Ovary (tissue), 9 donors: ENCODE measurements around the gene PLEKHA7. TPM values are rescaled to one million over a fixed set of nuclear protein-coding genes. Genes with fewer than 3 reads are reported as not detected.

ENCODE experiments used
- DNase-seq, 5 donors: peaks; one replicate each; pipeline ENCODE4 v3.0.0-alpha.2; 2019 to 2020
- H3K27ac ChIP-seq, 2 donors: fragments of 200-600 bp; one replicate each; pipeline versions ENCODE4 v1.5.1 to v1.8.0; 2019 to 2022
- H3K27me3 ChIP-seq: fragments of 200-600 bp; one replicate; pipeline ENCODE4 v1.8.0; 2022
- H3K36me3 ChIP-seq: fragments of 200-600 bp; sonication (generic); one replicate; pipeline ENCODE4 v1.5.1; 2019
- H3K4me1 ChIP-seq: one replicate; pipeline ENCODE4 v1.8.1; 2013; ENCODE audit warnings: mild to moderate bottlenecking, moderate library complexity; ENCODE audit not compliant: insufficient read depth
- H3K4me3 ChIP-seq: fragments of 200-600 bp; sonication (generic); one replicate; pipeline ENCODE4 v1.5.1; 2017
- H3K9me3 ChIP-seq, 2 donors: fragments of 200-600 bp in 1 of 2; sonication (generic) in 1 of 2; one replicate each; pipeline versions ENCODE4 v1.5.1 to v1.8.1; 2013 to 2019; ENCODE audit warnings: mild to moderate bottlenecking in 1 of 2, moderate library complexity in 1 of 2
- CTCF ChIP-seq, 3 donors: fragments of 450-650 bp in 2 of 3; fragments of 200-600 bp in 1 of 3; IDR thresholded peaks; one replicate each; pipeline versions ENCODE4 v1.5.1 to v1.8.0; 2016 to 2022; ENCODE audit warnings: antibody characterized with exemption in 3 of 3, mild to moderate bottlenecking in 1 of 3
- EP300 ChIP-seq: sonication (generic); formaldehyde crosslinking; IDR thresholded peaks from one replicate; pipeline ENCODE4 v1.6.1; 2017; ENCODE audit warnings: antibody characterized with exemption
- POLR2A ChIP-seq: fragments of 450-650 bp; IDR thresholded peaks from one replicate; pipeline ENCODE4 v1.6.1; 2017; ENCODE audit warnings: antibody characterized with exemption, mild to moderate bottlenecking, moderate library complexity
- WGBS, 3 donors: extraction: QIAGEN DNeasy Blood & Tissue Kit in 1 of 3; methylation state at CpG; one replicate each; pipeline versions ENCODE4 v1.1.5 to v1.1.7; 2013 to 2017; 5-methylcytosine and 5-hydroxymethylcytosine counted together
- intact Hi-C, 4 donors: fragments of 100-400 bp; cut with DNase I; formaldehyde crosslinking; loops; one replicate each; pipeline versions ENCODE4 v1.11.0 to v1.15.1; 2022 to 2023
- polyA plus RNA-seq, 2 donors: library from polyadenylated mRNA; stranded (reverse); fragments of 200-250 nt in 1 of 2; fragments of 350-450 nt in 1 of 2; fragmentation: Illumina TruSeq in 1 of 2; extraction: RNeasy Lipid Tissue Mini Kit (QIAGEN cat#74804) in 1 of 2; gene quantifications; one replicate each; pipeline ENCODE4 v1.2.3, GENCODE V29; 2013 to 2014
- total RNA-seq, 7 donors: library from RNA; depleted of rRNA in 2 of 7; stranded (reverse); fragments of >200 nt in 2 of 7; fragmentation: NEBNext Ultra II Directional in 3 of 7; extraction: Animal tissue kit (Norgen Biotek cat#: 25700) in 3 of 7; gene quantifications; one replicate each; pipeline versions ENCODE4 v1.1.0 to v1.2.4, GENCODE V29; 2016 to 2023
- donor health status: DM: no; HTN: no; CAD: no; lungs with moderate emphysema.
- donor health status: DM: no; HTN: no; CAD: no.
- donor health status: Bipolar disorder and iron deficiency.
- donor health status: DM: yes; HTN: yes; CAD: no.
- donor health status: DM: no; HTN: no; CAD: no.
- donor health status: DM: yes; HTN: yes; CAD: no.

Gene PLEKHA7
- total and polyA plus RNA-seq, 9 donors: 9.6 to 29.5 (median 15.9) TPM

GRCh38 chr11:16773981-16774935, 240.0 kb downstream of the PLEKHA7 start:
- H3K27ac ChIP-seq: no peak overlapping the region
- 44 to 56% (median 55%) methylated on average over 9 of the region's 9 CpGs for WGBS, 3 donors

GRCh38 chr11:16772141-16772512, 242.1 kb downstream of the PLEKHA7 start:
- 96 to 97% (median 96%) methylated on average over 2 of the region's 2 CpGs for WGBS, 3 donors
- no peak for DNase-seq
- Histone ChIP-seq H3K4me3 (no peak overlapping the region), H3K36me3 (no peaks in the 10 kb centered on the region), H3K27ac (no peak overlapping the region), H3K27me3 (no peaks in the 10 kb centered on the region), H3K4me1 (no peaks in the 10 kb centered on the region), H3K9me3 (no peaks in the 10 kb centered on the region)
- no peak for TF ChIP-seq EP300
- no peak for TF ChIP-seq CTCF (IDR thresholded peaks at IDR 0.05)
- no peak for TF ChIP-seq POLR2A
- intact Hi-C loops: no loop called here

More at GRCh38 chr11:16773981-16774935, 240.0 kb downstream of the PLEKHA7 start:
- Histone ChIP-seq H3K36me3 (no peaks in the 10 kb centered on the region), H3K4me1 (no peaks in the 10 kb centered on the region), H3K4me3 (no peak overlapping the region), H3K27me3 (no peaks in the 10 kb centered on the region), H3K9me3 (no peaks in the 10 kb centered on the region)
- intact Hi-C loops: no loop called here
- no peak for TF ChIP-seq CTCF (IDR thresholded peaks at IDR 0.05)
- TF ChIP-seq POLR2A: no peak
- no peak for TF ChIP-seq EP300
- no peak for DNase-seq

DNA sequence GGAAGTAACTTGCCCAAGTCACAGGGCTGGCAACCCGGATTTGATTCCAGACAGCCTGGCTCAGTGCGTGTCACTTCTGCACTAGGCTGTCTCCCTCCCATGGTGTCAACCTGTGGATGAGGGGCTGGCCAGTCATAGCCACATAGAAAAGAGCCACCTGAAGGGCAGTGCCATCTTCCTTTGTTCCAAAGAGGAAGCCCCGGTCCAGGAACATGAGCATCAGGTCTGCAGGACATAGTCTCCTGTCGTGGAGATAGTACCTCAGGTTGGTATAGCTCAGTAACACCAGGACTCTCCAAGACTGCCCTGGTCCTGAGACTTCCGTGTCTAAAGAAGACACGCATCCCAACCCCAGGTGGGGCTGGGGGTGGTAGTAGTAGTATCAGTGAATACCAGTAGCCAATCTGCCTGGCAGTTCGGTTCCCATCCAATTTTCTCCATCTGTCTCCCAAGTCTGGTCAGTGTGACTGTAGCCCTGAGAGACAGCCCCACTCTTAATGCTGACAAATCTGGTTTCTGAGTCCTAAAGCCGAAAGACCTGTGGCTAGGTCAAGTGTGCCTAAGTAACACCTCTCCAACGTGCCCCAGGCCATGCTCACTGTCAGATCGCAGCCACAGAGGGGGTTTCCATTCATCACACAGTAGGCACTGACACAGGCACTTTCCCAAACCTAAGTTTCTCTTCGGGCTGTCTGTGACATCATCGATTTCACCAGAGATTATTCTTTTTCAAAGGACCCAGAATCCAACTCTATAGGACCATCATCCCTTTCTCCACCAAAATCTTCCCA, 242.7 kb downstream of the PLEKHA7 start:
- DNase-seq: no peak
- intact Hi-C loops: no loop called here
- H3K27me3 ChIP-seq: no peaks in the 10 kb centered on the region
- no peak overlapping the region for H3K4me3 ChIP-seq
- H3K4me1 ChIP-seq: no peaks in the 10 kb centered on the region
- TF ChIP-seq CTCF (IDR thresholded peaks at IDR 0.05): no peak
- no peak for TF ChIP-seq POLR2A
- TF ChIP-seq EP300: no peak
- WGBS, 3 donors: 88 to 91% (median 90%) methylated on average over 12 of the region's 12 CpGs
- H3K27ac ChIP-seq: no peak overlapping the region
- H3K36me3 ChIP-seq: no peaks in the 10 kb centered on the region
- H3K9me3 ChIP-seq: no peaks in the 10 kb centered on the region

DNA sequence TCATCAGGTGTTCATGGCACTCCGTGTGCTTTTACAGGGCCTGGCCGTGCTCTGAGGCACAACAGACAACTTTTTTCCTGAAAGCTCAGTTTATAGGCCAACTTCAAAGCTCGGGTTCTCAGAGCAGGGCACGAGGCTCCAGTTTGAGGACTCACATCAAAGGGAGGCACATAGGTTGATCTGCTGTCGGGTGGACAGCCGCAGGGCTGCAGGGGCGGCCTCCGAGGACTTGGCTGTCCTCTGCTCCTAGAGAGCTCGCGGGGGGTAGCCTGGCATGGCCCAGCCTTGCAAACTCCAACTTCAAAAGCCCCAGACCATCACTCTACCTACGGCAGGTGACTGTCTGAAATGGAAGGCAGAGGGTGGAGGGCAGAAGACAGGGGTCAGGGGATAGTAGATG, 244.2 kb downstream of the PLEKHA7 start:
- H3K9me3 ChIP-seq: no peaks in the 10 kb centered on the region
- H3K27ac ChIP-seq: no peak overlapping the region
- no peak for DNase-seq
- 67 to 72% (median 71%) methylated on average over 11 of the region's 11 CpGs for WGBS, 3 donors
- H3K27me3 ChIP-seq: no peaks in the 10 kb centered on the region
- intact Hi-C loops: no loop called here
- H3K4me1 ChIP-seq: no peaks in the 10 kb centered on the region
- H3K36me3 ChIP-seq: no peaks in the 10 kb centered on the region
- H3K4me3 ChIP-seq: no peak overlapping the region
- no peak for TF ChIP-seq EP300
- TF ChIP-seq CTCF (IDR thresholded peaks at IDR 0.05): no peak
- no peak for TF ChIP-seq POLR2A
